ENCODE measurements around the gene ODAD2. TPM values are rescaled to one million over a fixed set of nuclear protein-coding genes. Genes with fewer than 3 reads are reported as not detected.

Gene ODAD2
- total and polyA plus RNA-seq, 2 of the 8 experiments (the other 6 are each of a cell fraction or from before 2014, with no cell fraction given) = 0.95 to 4.3 TPM

GRCh38 chr10:27815846-27816245, 183.0 kb downstream of the ODAD2 start (continued):
- TF ChIP-seq BCL11A (IDR thresholded peaks at IDR 0.05; ENCODE audit: low read depth in 2 of 2, low read length in 2 of 2) (no peak), CHD2 (IDR thresholded peaks at IDR 0.05; ENCODE audit: low read length) (no peak)

Data from H1 (cell line).